SU-DHL-6 (cell line): ENCODE data around the gene DMD.
A peak's percentile ranks its signal among the peaks of the same experiment; 100 is the strongest.

Source experiments
- H2AFZ ChIP-seq: fragments of 200-600 bp; sonication (generic); 2 replicates; pipeline ENCODE4 v1.6.1; 2014; ENCODE audit warnings: low read depth, mild to moderate bottlenecking, moderate library complexity, mixed read lengths, antibody characterized with exemption, low read length; ENCODE audit not compliant: severe bottlenecking
- H3F3A ChIP-seq: fragments of 200-600 bp; shearing (Covaris generic); 2 replicates; pipeline ENCODE4 v1.6.0; 2016; ENCODE audit warnings: antibody characterized with exemption, mild to moderate bottlenecking; ENCODE audit not compliant: insufficient read depth
- H3K27ac ChIP-seq: fragments of 200-600 bp; sonication (generic); 2 replicates; pipeline ENCODE4 v1.5.1; 2016; ENCODE audit warnings: low read depth, mild to moderate bottlenecking, low read length, moderate library complexity, mixed read lengths
- H3K27me3 ChIP-seq: fragments of 200-600 bp; sonication (generic), shearing (Covaris generic); 2 replicates; pipeline ENCODE4 v1.6.0; 2014; ENCODE audit warnings: mild to moderate bottlenecking, low read length
- H3K36me3 ChIP-seq: fragments of 200-600 bp; sonication (generic); 2 replicates; pipeline ENCODE4 v1.6.1; 2014; ENCODE audit warnings: mild to moderate bottlenecking, low read length, mixed read lengths
- H3K4me2 ChIP-seq: fragments of 300-600, 200-600 bp; shearing (Covaris generic), sonication (generic); 2 replicates; pipeline ENCODE4 v1.6.0; 2014; ENCODE audit warnings: low read length, low read depth, mild to moderate bottlenecking; ENCODE audit not compliant: poor library complexity, severe bottlenecking
- H3K4me3 ChIP-seq: fragments of 200-600 bp; sonication (generic); 2 replicates; pipeline ENCODE4 v1.5.1; 2014; ENCODE audit warnings: antibody characterized with exemption, low read length, mild to moderate bottlenecking, mixed read lengths; ENCODE audit not compliant: insufficient read depth, poor library complexity, severe bottlenecking
- H3K79me2 ChIP-seq: fragments of 200-600 bp; sonication (generic); 2 replicates; pipeline ENCODE4 v1.6.1; 2014; ENCODE audit warnings: mild to moderate bottlenecking, low read length, moderate library complexity; ENCODE audit not compliant: insufficient read depth
- H3K9ac ChIP-seq: fragments of 200-600 bp; sonication (generic); 2 replicates; pipeline ENCODE4 v1.7.0; 2014; ENCODE audit warnings: mild to moderate bottlenecking, low read length
- H3K9me2 ChIP-seq: fragments of 200-600 bp; sonication (generic); replicated peaks from 2 replicates; pipeline ENCODE4 v1.6.1; 2014; ENCODE audit warnings: low read length; ENCODE audit not compliant: insufficient read depth
- H3K9me3 ChIP-seq: fragments of 200-600 bp; sonication (generic); 2 replicates; pipeline ENCODE4 v1.6.1; 2014; ENCODE audit warnings: low read length, mixed read lengths; ENCODE audit not compliant: insufficient read depth
- H4K20me1 ChIP-seq: fragments of 200-600 bp; sonication (generic); 2 replicates; pipeline ENCODE4 v1.6.1; 2014; ENCODE audit warnings: low read depth, mild to moderate bottlenecking, antibody characterized with exemption, low read length, moderate library complexity, mixed read lengths
- EZH2phosphoT487 ChIP-seq: fragments of 200-600 bp; sonication (generic), shearing (Covaris generic); conservative IDR thresholded peaks from 2 replicates; pipeline ENCODE4 v1.6.1; 2018; ENCODE audit warnings: mild to moderate bottlenecking, antibody characterized with exemption, low read length, moderate library complexity, mixed read lengths
- TF ChIP-seq, protein P1 (sequence below): fragments of 200-600 bp; sonication (generic); IDR thresholded peaks from one replicate; pipeline ENCODE4 v1.5.1; 2017; ENCODE audit warnings: antibody characterized with exemption, mild to moderate bottlenecking, low read length, moderate library complexity; ENCODE audit not compliant: insufficient read depth, poor library complexity, severe bottlenecking

The DMD gene

DNA sequence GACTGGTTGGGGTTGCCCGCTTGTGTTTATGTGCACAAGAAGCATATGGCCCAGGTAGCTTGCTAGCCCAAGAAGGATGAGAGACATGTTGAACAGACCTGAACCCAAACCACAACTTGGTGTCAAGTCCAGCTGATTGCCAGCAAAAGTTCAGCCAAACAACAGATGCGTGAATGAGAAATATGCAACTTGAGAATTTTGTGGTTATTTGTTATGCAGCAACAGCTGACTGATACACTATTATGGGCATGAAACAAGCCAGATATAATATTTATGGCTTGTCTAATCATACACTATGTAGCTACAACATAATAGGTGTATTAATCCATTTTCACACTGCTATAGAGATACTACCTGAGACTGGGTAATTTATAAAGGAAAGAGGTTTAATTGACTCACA is 2073.2 kb downstream of the DMD start:
- H3K4me3 ChIP-seq, result no peak overlapping the region
- no peak for TF ChIP-seq EZH2phosphoT487
- no peaks in the 10 kb centered on the region for H4K20me1 ChIP-seq
- no peak overlapping the region for H3K4me2 ChIP-seq
- no peak overlapping the region for H2AFZ ChIP-seq
- no peaks in the 10 kb centered on the region for H3K9me3 ChIP-seq
- no peak overlapping the region for H3K9ac ChIP-seq
- H3F3A ChIP-seq, result 0 out of 2 replicates have a peak, but pooled peaks cover 8% of the 10 kb centered on the region
- H3K36me3 ChIP-seq, result no peaks in the 10 kb centered on the region; the same call in 1 of the 2 replicates
- H3K9me2 ChIP-seq, result no peaks in the 10 kb centered on the region
- H3K79me2 ChIP-seq, result no peaks in the 10 kb centered on the region
- H3K27ac ChIP-seq, result no peak overlapping the region
- H3K27me3 ChIP-seq, result no peaks in the 10 kb centered on the region

GRCh38 chrX:31136144-31136611 is 2075.2 kb downstream of the DMD start:
- Histone ChIP-seq H3K27ac (peak overlapping the region; percentile 80), H3K4me3 (peak overlapping the region; percentile 18), H4K20me1 (no peaks in the 10 kb centered on the region), H3K9me2 (no peaks in the 10 kb centered on the region), H3K36me3 (no peaks in the 10 kb centered on the region; the same call in 1 of the 2 replicates), H3F3A (0 out of 2 replicates have a peak, but pooled peaks cover 8% of the 10 kb centered on the region), H3K9ac (no peak overlapping the region; the same call in 1 of the 2 replicates), H2AFZ (no peak overlapping the region), H3K79me2 (no peaks in the 10 kb centered on the region), H3K4me2 (peak overlapping the region; percentile 48), H3K27me3 (no peaks in the 10 kb centered on the region), H3K9me3 (no peaks in the 10 kb centered on the region)
- TF ChIP-seq EZH2phosphoT487, result no peak
- TF ChIP-seq, protein P1, sequence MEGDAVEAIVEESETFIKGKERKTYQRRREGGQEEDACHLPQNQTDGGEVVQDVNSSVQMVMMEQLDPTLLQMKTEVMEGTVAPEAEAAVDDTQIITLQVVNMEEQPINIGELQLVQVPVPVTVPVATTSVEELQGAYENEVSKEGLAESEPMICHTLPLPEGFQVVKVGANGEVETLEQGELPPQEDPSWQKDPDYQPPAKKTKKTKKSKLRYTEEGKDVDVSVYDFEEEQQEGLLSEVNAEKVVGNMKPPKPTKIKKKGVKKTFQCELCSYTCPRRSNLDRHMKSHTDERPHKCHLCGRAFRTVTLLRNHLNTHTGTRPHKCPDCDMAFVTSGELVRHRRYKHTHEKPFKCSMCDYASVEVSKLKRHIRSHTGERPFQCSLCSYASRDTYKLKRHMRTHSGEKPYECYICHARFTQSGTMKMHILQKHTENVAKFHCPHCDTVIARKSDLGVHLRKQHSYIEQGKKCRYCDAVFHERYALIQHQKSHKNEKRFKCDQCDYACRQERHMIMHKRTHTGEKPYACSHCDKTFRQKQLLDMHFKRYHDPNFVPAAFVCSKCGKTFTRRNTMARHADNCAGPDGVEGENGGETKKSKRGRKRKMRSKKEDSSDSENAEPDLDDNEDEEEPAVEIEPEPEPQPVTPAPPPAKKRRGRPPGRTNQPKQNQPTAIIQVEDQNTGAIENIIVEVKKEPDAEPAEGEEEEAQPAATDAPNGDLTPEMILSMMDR, result no peak

DNA sequence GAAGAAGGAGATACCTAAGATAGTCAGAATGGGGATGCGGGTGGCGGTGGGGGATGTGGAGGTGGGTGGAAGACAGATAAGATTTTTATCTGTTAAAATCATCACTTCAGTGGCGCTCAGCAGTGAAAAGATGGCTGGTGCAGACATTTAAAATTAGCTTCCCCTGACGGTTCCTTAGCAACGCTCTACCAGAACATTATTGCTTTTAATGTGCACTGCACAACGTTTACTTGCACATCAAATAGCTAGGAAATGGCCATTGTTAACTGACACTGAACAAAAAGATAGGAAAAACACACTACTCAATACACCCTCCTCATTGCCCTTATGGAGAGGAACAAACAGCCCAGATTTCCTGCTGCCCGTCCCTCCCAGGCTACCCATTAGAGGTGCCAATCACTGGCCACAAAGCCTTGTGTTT is 2078.5 kb downstream of the DMD start:
- no peaks in the 10 kb centered on the region for H3K9me2 ChIP-seq
- H3K27me3 ChIP-seq, result no peaks in the 10 kb centered on the region
- H3K36me3 ChIP-seq, result no peaks in the 10 kb centered on the region
- no peak overlapping the region for H3K4me3 ChIP-seq
- no peaks in the 10 kb centered on the region for H4K20me1 ChIP-seq
- no peaks in the 10 kb centered on the region for H3K9me3 ChIP-seq
- no peaks in the 10 kb centered on the region for H3K79me2 ChIP-seq
- H3K9ac ChIP-seq, result no peak overlapping the region
- 0 out of 2 replicates have a peak, but pooled peaks cover 8% of the 10 kb centered on the region for H3F3A ChIP-seq
- H3K27ac ChIP-seq, result no peak overlapping the region
- no peak overlapping the region for H2AFZ ChIP-seq
- TF ChIP-seq, protein P1, result no peak
- TF ChIP-seq EZH2phosphoT487, result no peak
- no peak overlapping the region for H3K4me2 ChIP-seq

- H3K4me3 ChIP-seq, result no peak overlapping the region
- TF ChIP-seq, protein P1, result no peak
- no peak for TF ChIP-seq EZH2phosphoT487
- no peaks in the 10 kb centered on the region for H3K9me3 ChIP-seq
- H4K20me1 ChIP-seq, result no peaks in the 10 kb centered on the region
- no peaks in the 10 kb centered on the region for H3K9me2 ChIP-seq
- no peaks in the 10 kb centered on the region for H3K27me3 ChIP-seq
- no peak overlapping the region for H3K27ac ChIP-seq
- H3F3A ChIP-seq, result 0 out of 2 replicates have a peak, but pooled peaks cover under 1% of the 10 kb centered on the region
- H2AFZ ChIP-seq, result no peak overlapping the region
- no peak overlapping the region for H3K4me2 ChIP-seq
- H3K36me3 ChIP-seq, result no peaks in the 10 kb centered on the region
- H3K79me2 ChIP-seq, result no peaks in the 10 kb centered on the region
- no peak overlapping the region for H3K9ac ChIP-seq
These were observed 2080.7 kb downstream of the DMD start for GRCh38 chrX:31130457-31131220.
